Left forelimb (tissue), 1 donor: ENCODE results near the gene CYTH4.

ENCODE experiments used
- DNase-seq: peaks from one replicate; pipeline ENCODE4 v3.0.0-alpha.2; 2018; ENCODE audit warnings: low spot score

The CYTH4 gene

GRCh38 chr22:37330200-37331033 lies 48.1 kb downstream of the CYTH4 start:
- no peak for DNase-seq

- no peak for DNase-seq
These were observed 48.7 kb downstream of the CYTH4 start for GRCh38 chr22:37331034-37331428.

GRCh38 chr22:37331856-37332536 lies 49.7 kb downstream of the CYTH4 start:
- DNase-seq: no peak

- DNase-seq: no peak
These were observed 51.6 kb downstream of the CYTH4 start for GRCh38 chr22:37333724-37334460.

GRCh38 chr22:37334461-37334858 lies 52.2 kb downstream of the CYTH4 start:
- DNase-seq: no peak

GRCh38 chr22:37334859-37335805 lies 52.8 kb downstream of the CYTH4 start:
- DNase-seq: no peak

GRCh38 chr22:37335806-37336199 lies 53.5 kb downstream of the CYTH4 start:
- DNase-seq: no peak

- DNase-seq: no peak
These were observed 54.3 kb downstream of the CYTH4 start for GRCh38 chr22:37336579-37336978.

GRCh38 chr22:37337204-37337943 lies 55.1 kb downstream of the CYTH4 start:
- DNase-seq: no peak

GRCh38 chr22:37338539-37339246 lies 56.4 kb downstream of the CYTH4 start:
- no peak for DNase-seq

- no peak for DNase-seq
These were observed 58.3 kb downstream of the CYTH4 start for GRCh38 chr22:37340331-37341262.

GRCh38 chr22:37342065-37342464 lies 59.8 kb downstream of the CYTH4 start:
- no peak for DNase-seq

- DNase-seq: no peak
These were observed 61.0 kb downstream of the CYTH4 start for GRCh38 chr22:37343348-37343747.

- DNase-seq: no peak
These were observed 61.8 kb downstream of the CYTH4 start for GRCh38 chr22:37343863-37344734.

- DNase-seq: no peak
These were observed 62.6 kb downstream of the CYTH4 start for GRCh38 chr22:37344735-37345449.

GRCh38 chr22:37345863-37346504 lies 63.7 kb downstream of the CYTH4 start:
- peak; percentile 76 for DNase-seq

- DNase-seq: no peak
These were observed 64.2 kb downstream of the CYTH4 start for GRCh38 chr22:37346505-37346895.
